Endodermal cell (in vitro differentiated cells): ENCODE data around the gene NCOR1. TPM values are rescaled to one million over a fixed set of nuclear protein-coding genes. Genes with fewer than 3 reads are reported as not detected.

Experiments
- DNase-seq: peaks from one replicate; pipeline ENCODE4 v3.0.0-alpha.2; 2017
- H3K27ac ChIP-seq: 2 replicates; pipeline ENCODE4 v1.5.1; 2013; ENCODE audit warnings: mild to moderate bottlenecking, low read depth, low read length, moderate library complexity
- H3K27me3 ChIP-seq: 2 replicates; pipeline ENCODE4 v1.6.1; 2013; ENCODE audit warnings: mild to moderate bottlenecking, low read length, moderate library complexity; ENCODE audit not compliant: insufficient read depth, control insufficient read depth, poor library complexity, severe bottlenecking
- H3K36me3 ChIP-seq: 2 replicates; pipeline ENCODE4 v1.7.0; 2013; ENCODE audit warnings: mild to moderate bottlenecking, low read length, moderate library complexity; ENCODE audit not compliant: control insufficient read depth, insufficient read depth
- H3K4me1 ChIP-seq: one replicate; pipeline ENCODE4 v1.7.0; 2013; ENCODE audit warnings: low read length; ENCODE audit not compliant: control insufficient read depth, insufficient read depth
- H3K4me3 ChIP-seq: 2 replicates; pipeline ENCODE4 v1.5.1; 2013; ENCODE audit warnings: mild to moderate bottlenecking, low read length, moderate library complexity
- H3K9ac ChIP-seq: 2 replicates; pipeline ENCODE4 v1.6.1; 2013; ENCODE audit warnings: mild to moderate bottlenecking, low read length, moderate library complexity; ENCODE audit not compliant: poor library complexity, severe bottlenecking; ENCODE audit errors: extremely low read depth
- H3K9me3 ChIP-seq: 2 replicates; pipeline ENCODE4 v1.6.1; 2013; ENCODE audit warnings: mild to moderate bottlenecking, low read length, moderate library complexity; ENCODE audit not compliant: control insufficient read depth
- H3K27ac Mint-ChIP-seq: 2 replicates; pipeline ENCODE4 v1.8.0; 2020; ENCODE audit warnings: mixed read lengths
- H3K27me3 Mint-ChIP-seq: 2 replicates; pipeline ENCODE4 v1.8.0; 2021; ENCODE audit warnings: mild to moderate bottlenecking, mixed read lengths; ENCODE audit not compliant: insufficient read depth
- H3K36me3 Mint-ChIP-seq: 2 replicates; pipeline ENCODE4 v1.8.0; 2020; ENCODE audit warnings: low read depth, mixed read lengths
- H3K4me1 Mint-ChIP-seq: 2 replicates; pipeline ENCODE4 v1.8.0; 2020; ENCODE audit warnings: mixed read lengths
- H3K4me3 Mint-ChIP-seq: 2 replicates; pipeline ENCODE4 v1.8.0; 2020; ENCODE audit warnings: mild to moderate bottlenecking, moderate library complexity, mixed read lengths
- H3K9me3 Mint-ChIP-seq: 2 replicates; pipeline ENCODE4 v1.8.0; 2020; ENCODE audit warnings: mild to moderate bottlenecking, mixed read lengths
- WGBS, 2 experiments: methylation state at CpG; one replicate each; pipeline versions ENCODE4 v1.1.5 to v1.1.7; 2013; ENCODE audit warnings: missing lambda C conversion rate in 2 of 2, mixed read lengths in 1 of 2; ENCODE audit not compliant: insufficient coverage in 1 of 2, insufficient read length in 1 of 2; 5-methylcytosine and 5-hydroxymethylcytosine counted together
- total RNA-seq, 2 donors: library from RNA; stranded (reverse); fragmentation: NEBNext Ultra II Directional in 1 of 2; extraction: Animal tissue kit (Norgen Biotek cat#: 25700) in 1 of 2; gene quantifications; 2 replicates in 1 of 2; 3 replicates in 1 of 2; pipeline ENCODE4 v1.2.1, GENCODE V29; 2021
- TF ChIP-seq, protein P1 (sequence below): fragments of 200-600 bp; sonication (generic); conservative IDR thresholded peaks from 2 replicates; pipeline ENCODE4 v1.5.0; 2021; ENCODE audit warnings: antibody characterized with exemption, mild to moderate bottlenecking

The NCOR1 gene
- total RNA-seq, 2 donors from 2014 or later: 112 to 141 TPM

DNA sequence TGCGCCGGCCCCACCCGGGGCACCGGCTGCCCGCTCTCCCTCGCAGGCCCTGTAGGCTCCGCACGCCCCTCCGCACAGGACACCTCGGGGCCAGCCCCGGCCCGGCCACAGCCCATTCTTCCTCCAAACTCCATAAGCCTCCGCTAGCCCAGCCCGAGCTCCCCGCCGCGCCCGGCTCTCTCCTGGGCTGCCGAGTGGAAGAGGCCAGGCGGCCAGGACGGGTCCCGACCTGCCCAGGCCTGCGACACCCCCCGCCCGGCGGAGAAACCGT lies 397 bp downstream of the NCOR1 start:
- DNase-seq: peak; percentile 90
- TF ChIP-seq, protein P1, sequence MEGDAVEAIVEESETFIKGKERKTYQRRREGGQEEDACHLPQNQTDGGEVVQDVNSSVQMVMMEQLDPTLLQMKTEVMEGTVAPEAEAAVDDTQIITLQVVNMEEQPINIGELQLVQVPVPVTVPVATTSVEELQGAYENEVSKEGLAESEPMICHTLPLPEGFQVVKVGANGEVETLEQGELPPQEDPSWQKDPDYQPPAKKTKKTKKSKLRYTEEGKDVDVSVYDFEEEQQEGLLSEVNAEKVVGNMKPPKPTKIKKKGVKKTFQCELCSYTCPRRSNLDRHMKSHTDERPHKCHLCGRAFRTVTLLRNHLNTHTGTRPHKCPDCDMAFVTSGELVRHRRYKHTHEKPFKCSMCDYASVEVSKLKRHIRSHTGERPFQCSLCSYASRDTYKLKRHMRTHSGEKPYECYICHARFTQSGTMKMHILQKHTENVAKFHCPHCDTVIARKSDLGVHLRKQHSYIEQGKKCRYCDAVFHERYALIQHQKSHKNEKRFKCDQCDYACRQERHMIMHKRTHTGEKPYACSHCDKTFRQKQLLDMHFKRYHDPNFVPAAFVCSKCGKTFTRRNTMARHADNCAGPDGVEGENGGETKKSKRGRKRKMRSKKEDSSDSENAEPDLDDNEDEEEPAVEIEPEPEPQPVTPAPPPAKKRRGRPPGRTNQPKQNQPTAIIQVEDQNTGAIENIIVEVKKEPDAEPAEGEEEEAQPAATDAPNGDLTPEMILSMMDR: no peak
- peaks cover 15% of the 10 kb centered on the region for H3K4me1 Mint-ChIP-seq

DNA sequence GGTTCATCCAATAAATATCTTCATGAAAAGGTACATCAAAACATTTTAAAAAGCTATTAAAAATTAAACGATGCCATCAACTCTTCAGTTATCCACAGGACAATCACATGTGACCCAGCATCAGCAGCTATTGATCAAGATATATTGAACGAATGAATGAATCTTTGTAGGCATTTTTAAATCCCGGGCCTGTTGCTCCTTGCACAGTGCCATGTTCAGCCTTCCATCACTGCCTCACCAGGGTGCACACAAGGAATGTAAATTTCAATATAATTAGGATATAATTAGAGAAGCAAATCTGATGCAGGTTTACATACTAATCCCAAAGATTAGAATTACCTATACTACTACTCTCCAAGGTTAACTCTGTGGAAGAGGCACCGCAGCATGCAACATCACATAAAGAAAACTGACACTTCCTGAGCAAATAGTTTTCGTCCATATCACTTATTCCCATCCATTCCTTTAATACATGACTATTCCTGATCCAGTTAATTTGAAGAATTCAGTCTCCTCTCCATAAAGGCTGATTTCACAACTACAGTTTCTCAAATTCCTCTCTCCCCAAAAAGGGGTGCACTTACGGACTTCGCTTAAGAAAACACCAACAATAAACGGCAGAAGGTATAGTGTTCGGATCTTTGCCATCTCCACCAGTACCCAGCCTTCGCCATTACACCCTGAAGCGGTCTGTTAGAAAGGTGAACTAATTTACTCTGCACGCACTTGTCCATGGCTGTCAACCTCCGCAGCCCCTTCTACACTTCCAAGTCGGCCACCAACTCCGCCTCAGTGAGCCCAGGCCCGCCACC lies 938 bp downstream of the NCOR1 start:
- H3K4me3 Mint-ChIP-seq: peak overlapping the region; percentile 97
- Histone ChIP-seq H3K27ac (peak overlapping the region; percentile 93), H3K9ac (peak overlapping the region; percentile 92), H3K4me3 (peak overlapping the region; percentile 92), H3K27me3 (no peaks in the 10 kb centered on the region), H3K36me3 (peaks cover under 1% of the 10 kb centered on the region), H3K9me3 (no peaks in the 10 kb centered on the region), H3K4me1 (no peaks in the 10 kb centered on the region)
- peaks cover 2% of the 10 kb centered on the region for H3K36me3 Mint-ChIP-seq
- H3K27ac Mint-ChIP-seq: peak overlapping the region; percentile 90
- no peaks in the 10 kb centered on the region for H3K9me3 Mint-ChIP-seq
- TF ChIP-seq, protein P1: no peak
- DNase-seq: no peak
- 6 to 11% methylated on average over 12 to 16 of the region's 16 CpGs for WGBS, 2 experiments
- H3K27me3 Mint-ChIP-seq: no peaks in the 10 kb centered on the region
- peaks cover 15% of the 10 kb centered on the region for H3K4me1 Mint-ChIP-seq

More for the DNA sequence above, 397 bp downstream of the NCOR1 start:
- Mint-ChIP-seq H3K27ac (peak overlapping the region; percentile 90), H3K9me3 (no peaks in the 10 kb centered on the region), H3K27me3 (no peaks in the 10 kb centered on the region), H3K4me3 (peak overlapping the region; percentile 97), H3K36me3 (peaks cover 2% of the 10 kb centered on the region)
- H3K4me3 ChIP-seq: peak overlapping the region; percentile 92
- no peaks in the 10 kb centered on the region for H3K27me3 ChIP-seq
- peak overlapping the region; percentile 92 for H3K9ac ChIP-seq
- 0% methylated on average over 10 to 27 of the region's 27 CpGs for WGBS, 2 experiments
- H3K27ac ChIP-seq: peak overlapping the region; percentile 93
- no peaks in the 10 kb centered on the region for H3K9me3 ChIP-seq
- no peaks in the 10 kb centered on the region for H3K4me1 ChIP-seq
- H3K36me3 ChIP-seq: peaks cover 4% of the 10 kb centered on the region

DNA sequence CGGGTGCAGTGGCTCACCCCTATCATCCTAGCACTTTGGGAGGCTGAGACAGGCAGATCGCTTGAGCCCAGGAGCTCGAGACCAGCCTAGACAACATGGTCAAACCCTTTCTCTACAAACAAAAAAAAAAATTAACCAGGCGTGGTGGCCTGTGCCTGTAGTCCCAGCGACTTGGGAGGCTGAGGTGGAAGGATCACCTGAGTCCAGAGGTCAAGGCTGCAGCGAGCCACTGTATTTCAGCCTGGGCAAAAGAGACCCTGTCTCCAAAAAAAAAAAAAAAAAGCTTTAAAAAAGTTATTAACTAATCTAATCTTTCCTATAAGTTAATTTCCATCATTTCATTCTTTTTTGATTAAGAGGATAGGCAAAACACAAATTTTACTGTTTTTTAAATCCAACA lies 2.5 kb downstream of the NCOR1 start:
- no peak for DNase-seq
- Mint-ChIP-seq H3K27ac (no peak overlapping the region), H3K4me1 (peaks cover 14% of the 10 kb centered on the region), H3K4me3 (no peak overlapping the region), H3K27me3 (no peaks in the 10 kb centered on the region), H3K36me3 (no peaks in the 10 kb centered on the region), H3K9me3 (no peaks in the 10 kb centered on the region)
- Histone ChIP-seq H3K27ac (no peak overlapping the region), H3K36me3 (no peaks in the 10 kb centered on the region), H3K9me3 (no peaks in the 10 kb centered on the region), H3K9ac (no peak overlapping the region), H3K4me1 (no peaks in the 10 kb centered on the region), H3K27me3 (no peaks in the 10 kb centered on the region), H3K4me3 (peak overlapping the region; percentile 92)
- 92 to 93% methylated on average over 6 of the region's 6 CpGs for WGBS, 2 experiments
- TF ChIP-seq, protein P1: no peak
